IPS DF 4.7 (cell line): ENCODE measurements around the gene HOTAIR.

ENCODE experiments used
- DNase-seq: peaks from one replicate; pipeline ENCODE4 v3.0.0-alpha.2; 2013; ENCODE audit warnings: low spot score; ENCODE audit errors: extremely low read depth

The HOTAIR gene

GRCh38 chr12:53974084-53975063 lies at the start of gene HOTAIR:
Gene HOTAIR (minus strand): TSS chr12:53974954.
- no peak for DNase-seq

- no peak for DNase-seq
Measured at GRCh38 chr12:54024127-54024526, 49.4 kb upstream of the HOTAIR start.

DNA sequence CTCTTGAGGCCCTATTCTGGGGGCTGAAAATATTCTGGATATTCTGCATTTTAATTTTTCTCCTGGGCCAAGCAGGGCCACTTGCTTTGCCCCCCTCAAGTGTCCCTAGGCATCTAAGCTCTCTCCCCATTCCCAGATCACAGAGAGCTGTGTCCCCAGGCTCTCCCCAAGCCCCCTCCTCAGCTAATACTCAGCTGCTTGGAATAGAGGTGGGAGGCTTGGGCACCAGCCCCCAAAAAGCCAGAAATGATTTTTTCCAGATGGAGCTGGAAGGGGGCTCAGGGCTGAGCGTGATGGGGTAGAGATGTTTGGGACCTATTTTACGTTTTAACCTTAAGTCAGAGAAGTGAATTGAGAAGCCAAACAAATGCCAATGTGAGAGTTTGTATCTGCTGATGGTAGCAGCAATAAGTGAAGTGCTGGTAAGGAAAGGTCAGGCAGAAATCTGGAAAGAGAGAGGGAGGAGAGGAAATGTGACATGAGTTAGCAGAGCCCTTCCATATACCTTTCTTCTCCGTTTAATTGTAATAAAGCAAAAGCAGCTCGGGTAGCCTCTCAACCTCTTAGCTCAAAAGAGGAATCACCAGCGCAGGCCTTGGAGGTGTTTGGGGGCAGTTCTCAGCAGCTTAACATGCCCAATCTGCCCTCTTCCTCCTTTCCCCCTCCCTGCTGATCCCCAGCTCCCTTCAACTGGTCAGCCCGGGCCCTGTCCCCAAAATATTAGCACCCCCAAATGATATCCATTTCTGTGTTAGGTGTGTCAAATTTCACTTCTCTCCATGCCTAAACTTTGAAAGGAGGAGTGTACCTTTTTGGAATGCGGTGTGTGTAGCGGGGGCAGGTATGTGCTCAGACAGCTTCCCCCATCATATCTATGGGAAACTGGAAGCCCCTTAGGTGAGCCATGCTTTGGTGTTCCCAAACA lies 48.5 kb upstream of the HOTAIR start:
- DNase-seq, result no peak

GRCh38 chr12:54021432-54022013 lies 46.8 kb upstream of the HOTAIR start:
- DNase-seq, result no peak

GRCh38 chr12:54020591-54021405 lies 46.0 kb upstream of the HOTAIR start:
- no peak for DNase-seq

DNA sequence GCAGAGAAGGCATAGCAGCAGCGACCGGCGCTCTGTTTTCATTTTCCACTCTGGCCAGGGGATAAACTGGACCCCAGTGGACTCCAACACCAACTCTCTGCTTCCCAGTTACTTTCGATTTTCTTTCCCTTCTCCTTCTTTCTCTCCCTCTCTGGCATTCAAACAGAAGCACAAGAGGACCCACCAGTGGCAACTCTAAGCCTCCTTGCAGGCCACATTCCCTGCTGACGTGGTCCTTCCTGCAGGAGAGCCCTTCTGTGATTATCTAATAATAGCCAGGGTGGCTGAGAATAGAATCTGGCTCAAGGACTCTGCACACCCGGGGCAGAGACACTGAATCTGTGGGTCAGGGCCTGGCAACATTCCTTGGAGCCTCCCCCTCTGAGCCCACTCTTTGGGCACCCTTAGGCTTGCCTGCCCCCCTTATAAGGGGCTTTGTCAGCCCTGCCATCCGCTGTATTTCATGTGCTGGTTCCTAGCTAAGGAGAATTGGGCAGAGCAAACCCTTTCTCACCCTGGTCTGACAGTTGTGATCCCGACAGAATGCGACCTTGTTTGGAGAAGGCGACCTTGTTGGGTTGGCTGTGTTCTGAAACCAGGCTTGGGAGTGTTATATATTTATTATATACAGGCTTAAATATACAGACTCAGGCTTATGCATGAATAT lies 45.3 kb upstream of the HOTAIR start:
- no peak for DNase-seq

DNA sequence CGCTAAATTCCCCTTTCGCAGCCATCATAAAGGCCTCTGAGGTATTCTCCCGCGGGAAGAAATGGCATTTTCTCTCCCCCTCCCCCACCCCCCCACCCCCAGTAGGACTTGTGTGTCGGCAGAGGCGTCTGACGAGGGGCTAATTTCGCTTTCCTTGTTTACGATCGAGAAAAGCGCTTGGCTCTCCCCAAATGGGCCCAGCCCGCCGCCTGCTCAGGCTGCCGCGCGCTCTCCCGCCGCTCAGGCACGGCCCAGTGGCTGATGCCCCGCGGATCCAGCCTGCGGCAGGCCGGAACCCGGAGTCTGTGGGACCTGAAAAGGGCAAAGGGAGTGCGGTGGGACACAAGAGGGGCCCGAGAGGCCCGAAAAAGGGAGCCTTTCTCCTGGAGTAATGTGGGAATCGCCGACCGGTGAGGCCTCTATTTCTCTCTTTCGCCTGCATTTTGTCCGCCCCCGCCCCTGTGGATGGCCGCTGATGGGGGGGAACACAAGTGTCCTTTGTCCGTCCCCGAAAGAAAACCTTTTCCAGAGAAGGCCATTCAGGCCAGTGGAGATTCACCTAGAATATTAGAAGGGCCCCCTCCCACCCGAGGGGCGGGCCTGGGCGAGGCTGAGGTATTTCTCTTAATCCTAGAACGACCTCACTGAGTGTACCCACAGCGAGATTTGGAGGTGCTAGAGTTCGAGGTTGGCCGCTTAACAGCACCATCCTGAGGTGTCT lies 44.5 kb upstream of the HOTAIR start:
- no peak for DNase-seq

DNA sequence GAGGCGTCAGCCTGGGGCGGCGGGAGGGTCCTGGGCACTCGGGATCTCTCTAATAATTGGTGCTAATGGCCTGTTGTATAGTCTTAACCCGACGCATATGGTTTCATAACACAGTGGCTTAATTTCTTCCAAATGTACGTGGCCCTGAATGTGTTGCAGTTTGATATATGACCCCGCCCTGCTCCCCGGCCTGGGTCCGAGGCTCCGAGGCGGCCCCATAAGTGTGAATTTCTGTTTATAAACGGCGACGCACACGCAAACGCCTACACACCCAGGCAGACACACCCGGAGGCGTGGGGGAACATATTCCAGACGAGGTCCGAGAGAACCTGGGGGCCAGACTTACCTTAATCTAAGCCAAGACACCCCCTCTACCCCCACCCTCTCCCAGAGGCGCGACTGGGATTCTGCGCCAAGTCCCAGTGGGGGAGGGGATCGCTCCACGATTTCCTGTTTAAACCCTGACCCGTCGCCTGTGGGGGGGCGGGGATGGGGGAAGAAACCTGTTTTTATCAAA lies 43.8 kb upstream of the HOTAIR start:
- DNase-seq, result no peak

GRCh38 chr12:54017878-54018467 lies 43.2 kb upstream of the HOTAIR start:
- no peak for DNase-seq

DNA sequence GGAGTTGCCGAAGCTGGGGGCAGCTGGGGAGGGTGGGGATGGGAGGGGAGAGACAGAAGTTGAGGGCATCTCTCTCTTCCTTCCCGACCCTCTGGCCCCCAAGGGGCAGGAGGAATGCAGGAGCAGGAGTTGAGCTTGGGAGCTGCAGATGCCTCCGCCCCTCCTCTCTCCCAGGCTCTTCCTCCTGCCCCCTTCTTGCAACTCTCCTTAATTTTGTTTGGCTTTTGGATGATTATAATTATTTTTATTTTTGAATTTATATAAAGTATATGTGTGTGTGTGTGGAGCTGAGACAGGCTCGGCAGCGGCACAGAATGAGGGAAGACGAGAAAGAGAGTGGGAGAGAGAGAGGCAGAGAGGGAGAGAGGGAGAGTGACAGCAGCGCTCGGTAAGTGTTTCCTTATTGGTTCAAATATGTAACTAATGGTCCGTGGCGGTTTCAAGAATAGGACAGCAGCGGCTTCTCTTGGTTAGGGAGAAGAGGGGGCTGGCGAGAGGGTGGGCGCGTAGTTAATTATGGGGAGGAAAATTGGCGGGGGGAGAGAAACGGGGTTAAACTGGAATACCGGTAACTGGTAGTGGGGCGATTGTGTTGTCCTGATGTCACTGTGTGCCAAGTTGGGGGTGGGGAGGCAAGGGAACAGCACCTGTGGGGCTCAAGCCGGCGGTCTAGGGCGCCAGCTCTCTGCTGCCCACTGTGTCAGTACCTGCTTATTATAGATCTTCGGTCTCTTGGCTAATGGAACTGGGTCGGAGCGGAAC lies 42.5 kb upstream of the HOTAIR start:
- DNase-seq, result no peak

DNA sequence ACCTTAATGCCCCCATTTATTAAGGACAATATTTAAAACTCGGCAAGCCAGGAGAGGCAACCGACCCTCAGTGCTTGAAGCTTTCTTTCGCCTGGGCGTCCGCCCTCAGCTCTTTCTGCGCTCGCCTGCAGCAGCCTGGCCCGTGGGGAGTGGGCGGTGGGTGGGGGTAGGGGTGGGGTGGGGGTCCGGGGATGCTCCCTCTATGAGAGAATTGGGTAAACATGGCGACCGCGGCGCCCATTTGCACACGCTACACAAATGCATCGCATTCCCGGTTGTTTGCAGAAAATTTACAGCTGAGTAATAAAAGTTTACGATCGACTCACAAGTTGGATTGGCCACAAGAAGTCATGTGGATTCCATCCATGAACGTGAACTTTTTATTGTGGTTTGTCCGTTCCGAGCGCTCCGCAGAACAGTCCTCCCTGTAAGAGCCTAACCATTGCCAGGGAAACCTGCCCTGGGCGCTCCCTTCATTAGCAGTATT lies 41.8 kb upstream of the HOTAIR start:
- no peak for DNase-seq

- no peak for DNase-seq
Measured at GRCh38 chr12:54016051-54016450, 41.3 kb upstream of the HOTAIR start.

DNA sequence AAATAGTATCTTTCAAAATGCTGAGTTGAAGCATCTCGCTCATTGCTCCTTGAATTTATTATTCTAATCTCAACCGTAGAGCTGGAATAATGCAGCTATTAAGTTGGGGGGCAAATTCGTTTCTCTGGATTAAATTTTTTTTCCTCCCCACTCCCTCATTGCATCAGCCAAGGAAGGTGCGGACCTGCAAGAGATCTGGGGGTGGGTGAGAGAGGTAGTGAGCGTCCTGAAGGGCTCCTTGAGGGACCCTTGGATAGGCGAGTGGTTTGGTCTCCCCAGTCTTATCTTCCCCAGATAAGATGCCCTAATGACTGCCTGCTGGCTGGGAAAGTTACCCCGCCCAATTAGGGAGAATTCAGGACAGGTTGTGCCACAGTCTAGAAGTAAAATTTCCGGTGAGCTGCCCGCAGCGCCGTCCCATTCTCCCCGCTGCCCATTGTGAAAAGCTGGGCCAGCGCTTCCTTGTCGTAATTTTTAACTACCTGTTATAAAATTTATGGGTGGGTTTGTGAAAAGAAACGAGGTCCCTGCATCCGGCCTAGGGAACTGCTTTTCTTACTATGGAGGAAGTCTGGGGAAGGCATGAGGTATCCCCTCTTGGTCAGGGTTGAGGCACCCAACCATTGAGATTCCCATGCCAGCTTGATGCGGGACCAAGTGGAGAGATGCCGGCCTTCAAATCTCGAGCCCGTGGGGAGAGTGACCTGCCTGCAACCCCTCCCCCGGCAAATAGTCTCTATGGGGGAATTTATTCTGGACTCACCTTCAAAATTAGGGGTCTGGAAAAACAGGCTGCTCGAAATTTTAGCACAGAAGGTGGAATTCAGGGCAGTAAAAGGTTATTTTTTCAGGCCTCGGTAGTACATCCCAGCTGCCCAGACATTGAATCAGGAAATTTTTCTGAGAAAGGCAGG lies 40.5 kb upstream of the HOTAIR start:
- no peak for DNase-seq

DNA sequence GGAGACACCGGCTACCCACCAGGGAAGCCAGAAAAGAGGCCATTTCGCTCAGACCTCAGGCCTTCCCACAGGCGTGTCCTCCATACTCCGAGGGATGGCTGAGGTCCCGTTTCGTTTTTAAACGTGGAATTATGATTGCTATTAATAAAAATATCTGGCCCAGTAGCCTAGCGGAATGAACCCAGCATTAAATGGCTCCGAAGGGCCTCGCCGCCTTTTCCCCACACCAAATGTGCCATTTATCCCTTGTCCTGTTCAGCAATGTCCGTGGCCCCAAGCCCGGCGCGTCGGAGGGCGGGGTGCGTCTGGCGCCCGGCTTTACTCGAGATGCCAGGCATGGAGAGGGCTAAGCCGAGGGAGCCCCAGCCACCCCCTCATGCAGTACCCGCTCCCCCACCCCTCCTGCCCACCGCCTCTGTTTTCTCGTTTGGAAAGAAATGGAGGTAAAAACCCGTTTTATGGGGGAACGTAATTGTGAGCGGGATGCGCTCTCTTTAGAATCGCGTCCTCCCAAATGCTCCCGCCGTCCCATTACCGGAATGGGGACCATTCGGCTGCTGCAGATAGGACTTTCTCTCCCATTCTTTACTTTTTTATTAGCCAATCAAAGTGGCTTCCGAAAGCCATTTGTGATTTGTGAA lies 39.7 kb upstream of the HOTAIR start:
- DNase-seq, result no peak

DNA sequence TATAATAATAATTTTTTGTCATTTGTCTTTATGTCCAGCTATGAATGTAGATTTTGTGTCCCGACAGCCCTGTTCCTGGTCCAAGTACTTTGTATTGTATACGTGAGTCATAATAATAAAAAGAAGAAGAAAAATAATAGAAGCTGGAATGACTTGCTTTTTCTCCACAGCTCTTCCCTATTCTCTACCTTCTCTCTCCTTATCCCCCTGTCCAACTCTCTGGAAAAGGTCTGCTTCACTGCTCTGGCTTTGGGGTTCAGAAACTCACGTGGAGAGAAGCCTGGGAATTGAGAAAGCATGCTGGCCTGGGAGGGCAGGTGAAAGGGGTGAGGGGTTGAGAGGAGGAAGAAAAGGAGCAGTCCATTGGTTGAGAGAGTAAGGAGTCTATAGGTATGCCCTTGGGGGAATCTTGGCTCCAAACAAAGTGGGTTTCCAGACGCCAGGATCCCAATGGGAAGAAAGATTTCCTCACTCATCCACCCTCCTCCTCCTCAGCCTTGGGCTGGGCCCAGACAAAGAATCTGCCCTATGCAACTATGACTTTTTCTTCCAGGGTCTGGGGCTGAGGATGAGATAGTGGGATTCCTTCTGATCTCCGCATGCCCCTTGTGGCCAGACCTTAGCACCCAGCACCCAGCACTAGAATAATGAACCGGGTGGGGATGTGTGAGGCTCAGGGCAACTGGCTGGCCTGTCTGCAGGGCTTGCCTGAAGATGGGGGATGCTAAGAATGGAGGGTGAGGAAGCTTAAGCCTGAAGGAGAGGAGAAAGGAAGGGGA lies 38.1 kb upstream of the HOTAIR start:
- no peak for DNase-seq
